Naive thymus-derived CD4-positive, alpha-beta T cell (primary cell): ENCODE measurements around the gene TNK2. TPM values are rescaled to one million over a fixed set of nuclear protein-coding genes. Genes with fewer than 3 reads are reported as not detected.
"Not testable (repeated sequence)": the region's sequence is repeated elsewhere in the genome, so short reads cannot be mapped to it uniquely, and the experiment has no call there.

Experiments
- ATAC-seq: fragments of 150-1000 bp; cut with Tn5 transposase; 2 replicates; pipeline ENCODE4 v1.10.0; 2021; ENCODE audit warnings: mild to moderate bottlenecking, moderate library complexity
- CTCF ChIA-PET: fragments of 350-600 bp; sonication (Branson Sonifier 250); formaldehyde crosslinking; loops from one replicate; lab custom pipeline; 2021; ENCODE audit warnings: antibody characterized with exemption; lab: Charles Lee
- POLR2A ChIA-PET: fragments of 350-600 bp; sonication (Branson Sonifier 250); formaldehyde crosslinking; loops from one replicate; lab custom pipeline; 2021; ENCODE audit warnings: antibody characterized with exemption, inconsistent platforms; lab: Charles Lee
- DNase-seq, 9 donors: peaks; one replicate each; pipeline versions ENCODE4 v3.0.0 to v3.0.0-alpha.2; 2020 to 2022; ENCODE audit warnings: mixed read lengths in 1 of 9
- H3K27ac ChIP-seq: one replicate; pipeline ENCODE4 v1.7.0; 2013; ENCODE audit warnings: mild to moderate bottlenecking, low read depth, low read length, moderate library complexity
- H3K27me3 ChIP-seq, 2 donors: one replicate each; pipeline ENCODE4 v1.7.0; 2013; ENCODE audit warnings: low read length in 2 of 2, mild to moderate bottlenecking in 2 of 2, moderate library complexity in 2 of 2; ENCODE audit not compliant: control insufficient read depth in 2 of 2, insufficient read depth in 2 of 2
- H3K36me3 ChIP-seq, 3 experiments: 1 replicate in 2 of 3; 2 replicates in 1 of 3; pipeline ENCODE4 v1.7.0; 2013; ENCODE audit warnings: low read length in 3 of 3, mild to moderate bottlenecking in 3 of 3, moderate library complexity in 1 of 3; ENCODE audit not compliant: insufficient read depth in 3 of 3, control insufficient read depth in 2 of 3
- H3K4me1 ChIP-seq, 2 donors: one replicate each; pipeline ENCODE4 v1.7.0; 2013; ENCODE audit warnings: low read length in 2 of 2, mild to moderate bottlenecking in 2 of 2, moderate library complexity in 1 of 2; ENCODE audit not compliant: control insufficient read depth in 2 of 2, insufficient read depth in 2 of 2
- H3K4me3 ChIP-seq: 2 replicates; pipeline ENCODE4 v1.7.0; 2013; ENCODE audit warnings: mild to moderate bottlenecking, low read length
- H3K9me3 ChIP-seq, 3 experiments: 1 replicate in 2 of 3; 2 replicates in 1 of 3; pipeline ENCODE4 v1.7.0; 2013; ENCODE audit warnings: low read length in 3 of 3; ENCODE audit not compliant: control insufficient read depth in 2 of 3
- H3K27ac Mint-ChIP-seq, 9 donors: one replicate each; pipeline ENCODE4 v1.8.0; 2020 to 2022; ENCODE audit warnings: mixed read lengths in 9 of 9, mild to moderate bottlenecking in 8 of 9, moderate library complexity in 5 of 9, inconsistent platforms in 2 of 9
- H3K27me3 Mint-ChIP-seq, 5 donors: one replicate each; pipeline ENCODE4 v1.8.0; 2021 to 2022; ENCODE audit warnings: mixed read lengths in 5 of 5, mild to moderate bottlenecking in 1 of 5
- H3K36me3 Mint-ChIP-seq, 5 donors: one replicate each; pipeline ENCODE4 v1.8.0; 2020 to 2022; ENCODE audit warnings: mixed read lengths in 5 of 5, mild to moderate bottlenecking in 3 of 5, inconsistent platforms in 1 of 5
- H3K4me1 Mint-ChIP-seq, 7 donors: one replicate each; pipeline ENCODE4 v1.8.0; 2020 to 2022; ENCODE audit warnings: mixed read lengths in 7 of 7, mild to moderate bottlenecking in 3 of 7, inconsistent platforms in 1 of 7
- H3K4me3 Mint-ChIP-seq, 10 donors: one replicate each; pipeline ENCODE4 v1.8.0; 2020 to 2022; ENCODE audit warnings: mild to moderate bottlenecking in 10 of 10, mixed read lengths in 10 of 10, moderate library complexity in 6 of 10, inconsistent platforms in 2 of 10
- H3K9me3 Mint-ChIP-seq, 11 donors: one replicate each; pipeline ENCODE4 v1.8.0; 2020 to 2022; ENCODE audit warnings: mixed read lengths in 11 of 11, mild to moderate bottlenecking in 4 of 11, inconsistent platforms in 1 of 11, moderate library complexity in 1 of 11
- intact Hi-C, 2 donors: fragments of 100-400 bp; cut with micrococcal nuclease; formaldehyde crosslinking; loops; one replicate each; pipeline ENCODE4 v1.15.1; 2023
- polyA plus RNA-seq, 2 donors: library from polyadenylated mRNA; unstranded; fragments of 300-500 nt; fragmentation: Illumina TruSeq; gene quantifications; one replicate each; pipeline ENCODE4 v1.2.3, GENCODE V29; 2021
- total RNA-seq, 6 experiments: library from RNA in 5 of 6; stranded (reverse) in 5 of 6; gene quantifications; 1 replicate in 5 of 6; 2 replicates in 1 of 6; pipeline ENCODE4 v1.2.3 and lab custom pipeline; 2021 to 2026

The TNK2 gene
- total and polyA plus RNA-seq, 7 experiments from 2014 or later = 2.0 to 196 (median 184) TPM

GRCh38 chr3:195939526-195940470 is 31.4 kb upstream of the TNK2 start:
- ATAC-seq = not testable (repeated sequence)
- H3K36me3 Mint-ChIP-seq = peaks cover 0 to 28% (median 5%) of the 10 kb centered on the region in 5 donors

DNA sequence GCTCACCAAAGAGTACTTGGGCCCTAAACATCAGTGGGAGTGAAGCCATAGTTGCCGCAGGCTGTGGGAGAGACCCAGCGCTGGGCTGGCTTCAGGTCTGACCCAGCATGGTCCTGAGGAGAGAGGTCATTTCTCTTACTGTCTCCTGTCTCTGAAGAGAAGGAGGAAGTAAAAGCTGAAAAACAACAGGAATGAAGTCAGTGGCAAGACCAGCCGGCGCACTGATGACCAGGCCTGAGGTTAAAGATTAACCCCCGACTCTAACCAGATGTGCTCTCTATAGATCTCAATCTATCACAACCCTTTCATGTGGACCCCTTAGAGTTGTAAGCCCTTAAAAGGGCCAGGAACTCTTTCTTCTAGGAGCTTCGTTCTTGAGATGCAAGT is 24.7 kb upstream of the TNK2 start:
- H3K4me1 ChIP-seq, H3K27ac ChIP-seq, DNase-seq, H3K27me3 ChIP-seq, H3K4me1 Mint-ChIP-seq, POLR2A ChIA-PET, H3K36me3 ChIP-seq, intact Hi-C loops, H3K27ac Mint-ChIP-seq, H3K9me3 Mint-ChIP-seq, H3K36me3 Mint-ChIP-seq, ATAC-seq, H3K9me3 ChIP-seq, CTCF ChIA-PET, H3K4me3 ChIP-seq, H3K27me3 Mint-ChIP-seq: not testable (repeated sequence)
- peak overlapping the region in 1 of 10 donors; percentile 12 for H3K4me3 Mint-ChIP-seq

More at GRCh38 chr3:195939526-195940470, 31.4 kb upstream of the TNK2 start:
- intact Hi-C loops = loop anchor here in 1 of 2 donors (5.0 kb wide), 1 partner anchor 63 kb away; no protein-coding TSS in a partner anchor
- H3K4me1 ChIP-seq, H3K27me3 Mint-ChIP-seq, H3K27me3 ChIP-seq, H3K27ac ChIP-seq, H3K36me3 ChIP-seq, H3K9me3 Mint-ChIP-seq, H3K4me3 ChIP-seq, DNase-seq, H3K4me3 Mint-ChIP-seq, POLR2A ChIA-PET, H3K9me3 ChIP-seq, H3K27ac Mint-ChIP-seq: not testable (repeated sequence)
- CTCF ChIA-PET = interaction anchor here (1.2 kb wide), 1 partner anchor 45 kb away, joined by 4 read pairs; no protein-coding TSS in a partner anchor
- H3K4me1 Mint-ChIP-seq = peaks cover 0 to 27% (median 4%) of the 10 kb centered on the region in 7 donors

- Mint-ChIP-seq H3K9me3 (peaks cover 0 to 2% (median 0%) of the 10 kb centered on the region in 11 donors), H3K27ac (peak overlapping the region in 1 of 9 donors; percentile 25)
- CTCF ChIA-PET = no interaction called here
Observed at GRCh38 chr3:195932418-195933043, 24.2 kb upstream of the TNK2 start.

DNA sequence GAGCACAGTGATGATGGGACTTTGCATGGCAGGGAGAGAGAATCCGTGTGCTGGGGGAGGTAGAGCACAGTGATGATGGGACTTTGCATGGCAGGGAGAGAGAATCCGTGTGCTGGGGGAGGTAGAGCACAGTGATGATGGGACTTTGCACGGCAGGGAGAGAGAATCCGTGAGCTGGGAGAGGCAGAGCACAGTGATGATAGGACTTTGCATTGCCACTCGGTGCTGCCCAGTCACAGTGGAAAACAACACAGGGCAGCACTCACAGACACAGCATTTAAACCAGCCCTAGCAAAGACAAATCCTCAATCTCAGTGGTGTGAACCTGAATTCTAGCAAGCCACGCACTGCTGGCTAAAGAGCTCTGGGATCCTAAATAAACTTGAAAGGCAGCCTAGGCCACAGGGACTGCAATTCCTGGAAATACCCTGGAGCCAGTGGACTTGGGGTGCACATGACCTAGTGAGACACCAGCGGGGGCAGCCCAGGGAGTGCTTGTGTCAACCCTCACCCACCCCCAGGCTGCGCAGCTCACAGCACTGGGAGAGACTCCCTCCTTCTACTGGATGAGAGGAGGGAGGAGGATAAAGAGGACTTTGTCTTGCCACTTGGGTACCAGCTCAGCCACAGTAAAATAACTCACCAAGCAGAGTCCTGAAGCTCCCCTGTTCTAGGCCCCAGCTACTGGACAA is 23.4 kb upstream of the TNK2 start:
- no peak overlapping the region for H3K4me3 ChIP-seq
- no peak overlapping the region for H3K27ac ChIP-seq
- no peaks in the 10 kb centered on the region for H3K36me3 ChIP-seq
- no peak overlapping the region for H3K27ac Mint-ChIP-seq
- ATAC-seq (no peak), DNase-seq (no peak)
- peaks cover 0 to 2% (median 0%) of the 10 kb centered on the region in 7 donors for H3K4me1 Mint-ChIP-seq
- H3K27me3 ChIP-seq = no peaks in the 10 kb centered on the region
- CTCF ChIA-PET = no interaction called here
- H3K4me3 Mint-ChIP-seq = no peak overlapping the region
- POLR2A ChIA-PET = no interaction called here
- H3K4me1 ChIP-seq = no peaks in the 10 kb centered on the region
- peaks cover 0 to 3% (median 0%) of the 10 kb centered on the region in 5 donors for H3K36me3 Mint-ChIP-seq
- H3K27me3 Mint-ChIP-seq = no peaks in the 10 kb centered on the region
- intact Hi-C loops = no loop called here
- H3K9me3 Mint-ChIP-seq = peaks cover 0 to 2% (median 0%) of the 10 kb centered on the region in 11 donors
- no peaks in the 10 kb centered on the region for H3K9me3 ChIP-seq

More at GRCh38 chr3:195932418-195933043, 24.2 kb upstream of the TNK2 start:
- Mint-ChIP-seq H3K27me3 (no peaks in the 10 kb centered on the region), H3K4me1 (peaks cover 0 to 2% (median 0%) of the 10 kb centered on the region in 7 donors), H3K36me3 (peaks cover 0 to 3% (median 0%) of the 10 kb centered on the region in 5 donors), H3K4me3 (no peak overlapping the region)
- Histone ChIP-seq H3K36me3 (no peaks in the 10 kb centered on the region), H3K9me3 (no peaks in the 10 kb centered on the region), H3K27me3 (no peaks in the 10 kb centered on the region), H3K4me1 (no peaks in the 10 kb centered on the region), H3K4me3 (no peak overlapping the region), H3K27ac (no peak overlapping the region)
- DNase-seq = no peak
- ATAC-seq = no peak
- intact Hi-C loops = no loop called here
- POLR2A ChIA-PET = no interaction called here

- Mint-ChIP-seq H3K36me3 (peaks cover 0 to 3% (median 0%) of the 10 kb centered on the region in 5 donors), H3K4me1 (peaks cover 0 to 2% (median 0%) of the 10 kb centered on the region in 7 donors), H3K4me3 (no peak overlapping the region), H3K27me3 (peaks cover 0 to 4% (median 0%) of the 10 kb centered on the region in 5 donors), H3K9me3 (peaks cover 0 to 2% (median 0%) of the 10 kb centered on the region in 11 donors), H3K27ac (no peak overlapping the region)
- no peak for DNase-seq
- Histone ChIP-seq H3K27ac (no peak overlapping the region), H3K9me3 (no peaks in the 10 kb centered on the region), H3K27me3 (no peaks in the 10 kb centered on the region), H3K36me3 (no peaks in the 10 kb centered on the region), H3K4me1 (no peaks in the 10 kb centered on the region), H3K4me3 (no peak overlapping the region)
- intact Hi-C loops = no loop called here
- ChIA-PET POLR2A (no interaction called here), CTCF (no interaction called here)
- ATAC-seq = no peak
Observed at GRCh38 chr3:195929452-195929851, 21.1 kb upstream of the TNK2 start.

- Mint-ChIP-seq H3K36me3 (no peaks in the 10 kb centered on the region), H3K9me3 (no peaks in the 10 kb centered on the region), H3K27me3 (peaks cover 0 to 21% (median 4%) of the 10 kb centered on the region in 5 donors), H3K27ac (no peak overlapping the region), H3K4me1 (peaks cover 0 to 14% (median 7%) of the 10 kb centered on the region in 7 donors), H3K4me3 (no peak overlapping the region)
- H3K4me3 ChIP-seq = no peak overlapping the region
- no peak for ATAC-seq
- no peaks in the 10 kb centered on the region for H3K4me1 ChIP-seq
- intact Hi-C loops = no loop called here
- POLR2A ChIA-PET = interaction anchor here (1.0 kb wide), 1 partner anchor 69 kb away, joined by 4 read pairs; no protein-coding TSS in a partner anchor
- CTCF ChIA-PET = no interaction called here
- H3K27me3 ChIP-seq = no peaks in the 10 kb centered on the region
- H3K27ac ChIP-seq = no peak overlapping the region
- no peaks in the 10 kb centered on the region for H3K9me3 ChIP-seq
- H3K36me3 ChIP-seq = no peaks in the 10 kb centered on the region
- no peak for DNase-seq
Observed at GRCh38 chr3:195921334-195921791, 13.0 kb upstream of the TNK2 start.
